Fibroblast of lung (primary cell): ENCODE data around the gene ICA1L. TPM values are rescaled to one million over a fixed set of nuclear protein-coding genes. Genes with fewer than 3 reads are reported as not detected.
A peak's percentile ranks its signal among the peaks of the same experiment; 100 is the strongest.

ENCODE experiments used
- DNase-seq, 2 donors: peaks; one replicate each; pipeline versions ENCODE4 v3.0.0 to v3.0.0-alpha.2; 2010; ENCODE audit warnings: low read depth in 2 of 2
- H2AFZ ChIP-seq: 2 replicates; pipeline ENCODE4 v1.5.1; 2012; ENCODE audit warnings: low read length, control low read depth, inconsistent platforms
- H3K27ac ChIP-seq: 2 replicates; pipeline ENCODE4 v1.5.1; 2011; ENCODE audit warnings: low read length, control low read depth; ENCODE audit not compliant: insufficient read depth
- H3K27me3 ChIP-seq: 2 replicates; pipeline ENCODE4 v1.5.1; 2011; ENCODE audit warnings: mild to moderate bottlenecking, low read length; ENCODE audit not compliant: control insufficient read depth, insufficient read depth
- H3K36me3 ChIP-seq: 2 replicates; pipeline ENCODE4 v1.5.1; 2011; ENCODE audit warnings: low read length; ENCODE audit not compliant: control insufficient read depth, insufficient read depth
- H3K4me1 ChIP-seq: 2 replicates; pipeline ENCODE4 v1.5.1; 2011; ENCODE audit warnings: low read length; ENCODE audit not compliant: control insufficient read depth, insufficient read depth; ENCODE audit errors: extremely low read depth
- H3K4me2 ChIP-seq: 2 replicates; pipeline ENCODE4 v1.5.1; 2011; ENCODE audit warnings: low read length, control low read depth; ENCODE audit not compliant: insufficient read depth; ENCODE audit errors: extremely low read depth
- H3K4me3 ChIP-seq, 4 experiments: fragments of 200-600 bp in 1 of 4; sonication (generic) in 1 of 4; replicated peaks in 1 of 4; 2 replicates each; pipeline ENCODE4 v1.5.1; 2011 to 2016; ENCODE audit warnings: low read length in 4 of 4, low read depth in 3 of 4, mild to moderate bottlenecking in 3 of 4, control low read depth in 2 of 4, inconsistent platforms in 1 of 4, mixed read lengths in 1 of 4; ENCODE audit not compliant: insufficient read depth in 1 of 4; ENCODE audit errors: control extremely low read depth in 1 of 4
- H3K79me2 ChIP-seq: 2 replicates; pipeline ENCODE4 v1.5.1; 2012; ENCODE audit warnings: mild to moderate bottlenecking, low read length, inconsistent platforms; ENCODE audit not compliant: control insufficient read depth, insufficient read depth
- H3K9ac ChIP-seq: 2 replicates; pipeline ENCODE4 v1.5.1; 2011; ENCODE audit warnings: mild to moderate bottlenecking, low read length, control low read depth; ENCODE audit not compliant: insufficient read depth
- H3K9me3 ChIP-seq: 2 replicates; pipeline ENCODE4 v1.5.1; 2012; ENCODE audit warnings: low read depth, low read length; ENCODE audit not compliant: control insufficient read depth, insufficient read depth
- H4K20me1 ChIP-seq: 2 replicates; pipeline ENCODE4 v1.5.1; 2011; ENCODE audit warnings: low read length; ENCODE audit not compliant: control insufficient read depth, insufficient read depth; ENCODE audit errors: extremely low read depth
- CTCF ChIP-seq, 2 donors: IDR thresholded peaks in 1 of 2; conservative IDR thresholded peaks in 1 of 2; 1 replicate in 1 of 2; 2 replicates in 1 of 2; pipeline ENCODE4 v1.5.1; 2011 to 2012; ENCODE audit warnings: low read length in 2 of 2, control low read depth in 1 of 2, inconsistent platforms in 1 of 2, low read depth in 1 of 2, mild to moderate bottlenecking in 1 of 2
- EZH2 ChIP-seq: IDR thresholded peaks from 2 replicates; pipeline ENCODE4 v1.5.1; 2012; ENCODE audit warnings: low read length, control low read depth, mild to moderate bottlenecking; ENCODE audit errors: missing control alignments
- polyA plus RNA-seq, 2 donors: library from polyadenylated mRNA; depleted of rRNA in 1 of 2; stranded (reverse) in 1 of 2; unstranded in 1 of 2; fragments of >200 nt; gene quantifications; 2 replicates each; pipeline ENCODE4 v1.2.1, GENCODE V29; 2011 to 2012; ENCODE audit warnings: missing spikeins in 1 of 2
- total RNA-seq: library from RNA; depleted of rRNA; stranded (reverse); fragments of >200 nt; gene quantifications from 2 replicates; pipeline ENCODE4 v1.2.1, GENCODE V29; 2014

ICA1L gene
- total and polyA plus RNA-seq, 2 donors (not counting 1 experiment from before 2014, with no cell fraction given) = 3.1 to 4.6 TPM

DNA sequence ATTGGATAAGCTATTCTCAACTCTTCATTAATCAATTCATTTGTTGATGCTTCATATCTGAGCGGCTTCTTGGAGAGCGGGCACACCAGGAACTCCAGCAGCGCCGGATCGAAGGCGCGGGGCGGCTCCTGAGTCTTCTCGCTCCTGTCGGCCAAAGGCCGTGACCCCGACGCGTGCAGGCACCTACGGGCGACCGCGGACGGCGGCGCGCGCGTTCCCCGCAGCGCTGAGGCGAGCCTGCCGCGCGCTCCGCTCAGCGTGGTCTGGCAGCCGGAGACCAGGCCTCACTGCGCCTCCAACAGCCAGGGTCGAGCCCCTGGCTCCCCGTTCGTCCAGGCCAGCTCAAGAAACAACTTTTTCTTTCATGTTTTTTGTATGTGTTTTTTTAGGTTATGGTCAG is 97.5 kb downstream of the ICA1L start:
- H3K9me3 ChIP-seq = no peaks in the 10 kb centered on the region
- H3K79me2 ChIP-seq = no peaks in the 10 kb centered on the region
- no peaks in the 10 kb centered on the region for H4K20me1 ChIP-seq
- no peak overlapping the region for H2AFZ ChIP-seq
- H3K4me3 ChIP-seq = no peak overlapping the region
- no peak overlapping the region for H3K27ac ChIP-seq
- no peak for DNase-seq
- H3K4me2 ChIP-seq = no peak overlapping the region
- H3K27me3 ChIP-seq = no peaks in the 10 kb centered on the region
- no peaks in the 10 kb centered on the region for H3K4me1 ChIP-seq
- TF ChIP-seq CTCF (conservative IDR thresholded peaks at IDR 0.05 in 1 of 2, IDR thresholded peaks at IDR 0.05 in 1 of 2; ENCODE audit: low read depth in 1 of 2, low read length in 2 of 2) (no peak), EZH2 (no peak)
- H3K9ac ChIP-seq = no peak overlapping the region
- H3K36me3 ChIP-seq = no peaks in the 10 kb centered on the region

DNA sequence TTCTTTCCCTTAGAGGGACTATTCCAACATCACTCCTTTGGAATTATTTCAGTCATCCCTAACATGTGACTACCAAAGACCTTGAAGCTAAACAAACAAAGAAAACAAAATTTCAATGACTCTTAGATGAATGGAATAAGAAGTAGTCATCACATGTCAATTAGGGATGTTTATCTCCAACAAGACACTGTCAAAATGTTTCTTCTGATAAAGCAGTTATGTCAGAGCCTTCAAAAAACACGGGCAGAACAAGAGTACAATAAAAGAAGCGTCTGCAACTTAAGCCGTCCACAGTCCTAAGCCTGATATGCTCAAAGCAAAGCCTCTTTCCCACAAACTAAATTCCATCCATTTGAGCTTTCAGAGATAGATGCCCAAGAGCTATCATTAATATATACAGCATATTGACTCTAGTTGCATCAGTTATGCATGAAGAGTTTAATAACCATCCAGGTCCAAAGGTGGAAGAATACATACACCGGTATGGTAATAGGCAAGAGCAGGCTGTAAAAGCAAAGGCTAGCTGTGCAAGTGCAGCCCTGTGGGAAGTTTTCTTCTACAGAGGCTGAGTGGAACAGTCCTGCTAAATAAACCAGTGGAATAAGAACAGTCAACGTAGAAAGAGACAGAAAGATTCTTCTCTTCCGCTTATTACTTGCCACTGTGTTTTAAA is 98.1 kb downstream of the ICA1L start:
- Histone ChIP-seq H3K79me2 (no peaks in the 10 kb centered on the region), H3K4me2 (no peak overlapping the region), H3K4me1 (no peaks in the 10 kb centered on the region), H2AFZ (no peak overlapping the region), H4K20me1 (no peaks in the 10 kb centered on the region), H3K4me3 (no peak overlapping the region), H3K9me3 (no peaks in the 10 kb centered on the region), H3K36me3 (no peaks in the 10 kb centered on the region), H3K27ac (no peak overlapping the region), H3K27me3 (no peaks in the 10 kb centered on the region), H3K9ac (no peak overlapping the region)
- TF ChIP-seq EZH2 = no peak
- DNase-seq = no peak

GRCh38 chr2:202771741-202772460 is 99.7 kb downstream of the ICA1L start:
- no peaks in the 10 kb centered on the region for H3K4me1 ChIP-seq
- H3K36me3 ChIP-seq = no peaks in the 10 kb centered on the region
- no peaks in the 10 kb centered on the region for H3K27me3 ChIP-seq
- no peak overlapping the region for H3K27ac ChIP-seq
- TF ChIP-seq CTCF (conservative IDR thresholded peaks at IDR 0.05 in 1 of 2, IDR thresholded peaks at IDR 0.05 in 1 of 2; ENCODE audit: low read depth in 1 of 2, low read length in 2 of 2) (no peak), EZH2 (no peak)
- no peak overlapping the region for H3K4me2 ChIP-seq
- no peaks in the 10 kb centered on the region for H4K20me1 ChIP-seq
- H2AFZ ChIP-seq = no peak overlapping the region
- no peaks in the 10 kb centered on the region for H3K79me2 ChIP-seq
- no peak overlapping the region for H3K9ac ChIP-seq
- no peak overlapping the region for H3K4me3 ChIP-seq
- H3K9me3 ChIP-seq = no peaks in the 10 kb centered on the region
- DNase-seq = peak; percentile 38 to 67
